NCI-H2107 treated with DMSO at 0.1 percent for 48 hours (cell line): Measurements from ENCODE around the gene ADAT1.
A peak's percentile ranks its signal among the peaks of the same experiment; 100 is the strongest.

Experiments used
- DNase-seq: peaks from one replicate; lab custom pipeline; 2025; ENCODE audit not compliant: unreplicated experiment; lab: John Stamatoyannopoulos, UW

ADAT1 gene

GRCh38 chr16:75622761-75623605, at the start of gene ADAT1:
Gene ADAT1 (minus strand): TSS chr16:75623281. CDS start chr16:75620799, 2,482 bp downstream.
- peak; percentile 87 for DNase-seq

- no peak for DNase-seq
Observed at GRCh38 chr16:75667503-75667902, 44.4 kb upstream of the ADAT1 start.

GRCh38 chr16:75660726-75661302, 37.7 kb upstream of the ADAT1 start:
- DNase-seq, result no peak

GRCh38 chr16:75660321-75660720, 37.2 kb upstream of the ADAT1 start:
- no peak for DNase-seq

GRCh38 chr16:75658175-75658574, 35.1 kb upstream of the ADAT1 start:
- no peak for DNase-seq

- DNase-seq, result no peak
Observed at GRCh38 chr16:75653922-75654321, 30.8 kb upstream of the ADAT1 start.

GRCh38 chr16:75648265-75649076, 25.4 kb upstream of the ADAT1 start:
- DNase-seq, result peak; percentile 59

- peak; percentile 87 for DNase-seq
Observed at GRCh38 chr16:75647492-75648264, 24.6 kb upstream of the ADAT1 start, which contains the start of the genes KARS1 and TERF2IP. Gene KARS1 (minus strand): TSS chr16:75647665. CDS start chr16:75647639, 26 bp downstream. Gene TERF2IP (plus strand): TSS chr16:75647773. CDS start chr16:75647883, 110 bp downstream.

- DNase-seq, result no peak
Observed at GRCh38 chr16:75647112-75647491, 24.0 kb upstream of the ADAT1 start.

- no peak for DNase-seq
Observed at GRCh38 chr16:75644240-75645012, 21.3 kb upstream of the ADAT1 start.

GRCh38 chr16:75640598-75640997, 17.5 kb upstream of the ADAT1 start:
- DNase-seq, result no peak

GRCh38 chr16:75635036-75635435, 12.0 kb upstream of the ADAT1 start:
- DNase-seq, result no peak

GRCh38 chr16:75632857-75633256, 9.8 kb upstream of the ADAT1 start:
- DNase-seq, result no peak

- DNase-seq, result no peak
Observed at GRCh38 chr16:75630052-75630451, 7.0 kb upstream of the ADAT1 start.

- no peak for DNase-seq
Observed at GRCh38 chr16:75629132-75629531, 6.1 kb upstream of the ADAT1 start.

GRCh38 chr16:75628351-75628750, 5.3 kb upstream of the ADAT1 start:
- no peak for DNase-seq

GRCh38 chr16:75627851-75628250, 4.8 kb upstream of the ADAT1 start:
- DNase-seq, result no peak

GRCh38 chr16:75626806-75627205, 3.7 kb upstream of the ADAT1 start:
- no peak for DNase-seq

GRCh38 chr16:75624921-75625334, 1.8 kb upstream of the ADAT1 start:
- no peak for DNase-seq

- DNase-seq, result peak; percentile 32
Observed at GRCh38 chr16:75621170-75621477, 2.0 kb downstream of the ADAT1 start.
